ENCODE data around the gene TRAPPC6A.

Gene TRAPPC6A

DNA sequence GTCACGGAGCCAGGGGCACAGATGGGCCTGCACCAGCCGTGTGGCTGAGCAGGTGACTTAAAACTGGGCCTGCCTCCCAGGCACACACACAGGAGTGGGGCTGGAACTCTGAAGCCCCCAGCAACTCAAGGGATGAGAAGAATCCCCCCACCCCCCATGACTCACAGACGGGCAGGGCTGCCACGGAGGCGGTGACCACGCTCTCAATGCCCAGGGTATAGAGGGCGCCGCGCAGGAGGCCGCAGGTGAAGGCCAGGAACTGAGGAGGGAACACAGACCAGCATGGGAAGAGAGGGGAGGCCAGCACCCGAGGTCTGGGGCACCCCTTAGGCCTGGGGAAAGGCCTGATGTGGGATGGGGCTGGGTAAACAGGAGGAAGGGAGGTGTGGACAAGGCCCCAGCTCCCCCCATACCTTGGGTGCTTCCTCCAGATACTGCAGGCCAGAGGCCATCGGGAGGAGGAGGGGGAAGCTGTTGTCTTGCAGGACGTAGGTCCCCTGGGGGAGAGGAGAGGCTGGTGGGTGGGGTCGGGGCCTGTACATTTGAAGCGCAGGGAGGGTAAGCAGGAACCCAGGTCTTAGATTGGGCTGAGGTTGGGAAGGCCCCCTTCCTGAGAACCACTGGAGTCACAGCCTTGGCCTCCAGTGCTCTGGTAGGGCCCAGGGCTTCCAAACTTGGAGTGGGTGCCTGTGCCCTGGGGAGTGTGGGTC, 14.1 kb downstream of the TRAPPC6A start:
- no peak for DNase-seq (ENCODE audit: low read depth)

DNA sequence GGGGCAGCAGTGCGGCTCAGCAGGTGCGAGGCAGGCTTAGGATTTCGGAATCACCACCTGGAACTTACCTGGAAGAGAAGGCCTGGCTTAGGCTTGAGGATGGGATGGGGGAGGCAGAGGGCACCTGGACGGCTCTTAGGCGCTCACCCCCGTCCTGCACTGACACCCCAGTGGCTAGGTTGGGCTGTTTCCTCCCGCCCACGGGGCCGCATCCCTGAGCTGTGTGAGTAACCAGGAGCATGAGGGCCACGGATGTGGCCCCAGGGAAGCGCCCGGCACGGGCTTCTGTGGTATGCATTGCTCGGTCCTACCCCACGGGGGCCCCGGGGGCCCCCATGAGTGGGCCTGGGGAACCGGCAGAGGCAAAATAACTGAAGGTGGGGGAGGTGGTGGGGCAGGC, 14.9 kb downstream of the TRAPPC6A start:
- DNase-seq (ENCODE audit: low read depth): no peak

DNA sequence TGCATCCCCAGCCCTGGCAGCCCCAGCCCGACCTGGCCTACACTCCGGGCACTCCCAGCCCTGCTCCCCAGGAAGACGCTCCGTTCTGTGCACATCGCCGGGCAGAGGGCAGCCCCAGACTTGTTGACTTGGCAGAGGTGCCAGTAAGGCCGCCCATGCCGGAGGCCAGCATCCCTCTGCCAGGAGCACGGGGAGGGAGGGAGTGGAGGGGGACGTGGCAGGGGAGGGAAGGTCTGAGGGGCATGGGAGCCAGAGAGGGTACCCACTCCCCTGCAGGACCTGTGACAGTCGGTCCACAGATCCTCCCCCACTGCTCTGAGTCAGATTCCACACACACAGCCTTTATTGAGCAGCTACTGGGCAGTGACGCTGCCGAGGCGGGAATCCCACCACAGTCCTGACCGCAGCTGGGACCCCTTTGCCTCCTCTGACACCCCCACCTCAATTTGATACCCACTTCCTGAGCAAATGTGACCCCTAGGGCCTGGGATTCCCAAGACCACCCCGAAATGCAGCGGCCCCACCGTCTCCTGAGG, 15.4 kb downstream of the TRAPPC6A start:
- DNase-seq (ENCODE audit: low read depth): no peak

DNA sequence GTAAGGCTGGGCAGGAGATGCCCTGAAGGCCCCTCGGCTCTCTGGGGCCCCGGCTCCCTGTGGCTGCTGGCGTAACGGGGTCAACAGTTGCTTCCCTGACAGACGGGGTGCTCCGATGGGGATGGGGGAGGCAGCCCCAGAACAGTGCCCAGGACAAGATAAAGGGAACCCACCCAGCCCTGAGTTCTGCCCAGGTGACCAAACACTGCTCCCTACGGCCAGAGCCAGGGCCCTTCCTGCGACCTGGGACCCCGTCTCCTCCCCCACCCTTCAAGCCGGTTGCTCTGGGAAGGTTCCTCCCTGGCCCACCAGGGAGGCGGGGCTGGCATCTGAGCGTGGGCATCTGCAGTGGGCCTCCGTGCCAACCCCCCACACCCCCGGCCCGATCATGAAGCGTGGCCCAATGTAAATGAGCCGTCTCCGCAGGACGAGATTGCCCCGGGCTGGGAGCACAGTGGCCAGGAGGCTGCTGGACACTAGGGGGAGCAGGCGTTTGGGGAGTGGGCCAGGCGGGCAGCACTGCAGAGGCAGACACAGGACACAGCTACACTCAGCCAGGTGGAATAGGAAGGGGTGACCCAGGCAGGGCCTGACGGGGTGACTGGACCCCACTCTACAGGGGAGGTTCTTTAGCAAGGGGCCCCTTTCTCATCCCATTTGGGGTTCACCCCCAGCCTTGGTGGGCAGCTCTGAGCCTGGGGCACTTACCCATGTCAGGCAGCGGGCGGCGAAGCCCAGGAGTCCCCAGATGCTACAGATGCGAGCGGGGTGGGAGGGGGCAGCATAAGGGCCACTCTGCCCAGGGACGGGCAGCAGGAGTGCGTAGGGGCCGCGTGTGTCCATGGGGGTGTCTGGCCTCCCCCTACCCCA, 16.1 kb downstream of the TRAPPC6A start:
- no peak for DNase-seq (ENCODE audit: low read depth)

DNA sequence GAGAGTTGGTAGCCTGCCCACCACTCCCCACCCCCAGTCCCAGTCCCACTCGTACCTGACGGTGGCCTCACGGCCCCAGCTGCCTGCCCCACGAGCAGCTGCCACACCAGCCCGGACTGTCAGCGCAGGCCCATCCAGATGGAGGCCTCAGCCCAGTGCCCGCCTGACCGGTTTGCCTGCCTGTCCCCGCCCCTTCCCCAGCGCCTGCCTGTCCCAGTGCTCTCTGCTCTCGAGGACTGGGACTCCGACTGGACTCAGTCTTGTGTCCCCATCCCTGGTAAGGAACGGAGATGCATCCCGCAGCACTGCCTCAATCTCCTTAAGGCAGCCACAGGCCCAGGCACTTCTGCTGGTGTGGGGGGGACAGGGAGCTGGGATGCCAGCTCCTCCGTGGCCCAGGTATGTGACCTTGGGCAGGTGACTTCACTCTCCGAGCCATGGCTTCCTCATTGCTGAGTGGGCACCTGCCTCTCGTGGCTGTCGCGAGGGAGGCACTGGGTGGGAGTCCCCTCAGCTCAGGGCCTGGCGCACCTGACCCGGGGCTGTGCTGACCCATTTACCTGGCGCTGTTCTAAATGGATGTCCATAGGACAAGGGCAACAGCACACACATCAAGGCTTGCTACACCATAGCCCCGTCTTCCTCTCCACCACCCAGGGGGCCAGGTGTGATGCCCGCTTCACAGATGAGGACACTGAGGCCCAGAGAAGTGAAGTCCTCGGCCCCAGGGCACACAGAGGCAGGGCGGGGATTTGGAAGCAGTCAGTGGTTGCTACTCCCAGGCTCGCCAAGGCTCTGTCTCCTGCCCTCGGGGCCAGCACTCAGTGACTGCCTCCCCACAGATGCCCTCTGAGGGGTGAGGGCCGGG, 16.9 kb downstream of the TRAPPC6A start, which contains the start of gene NKPD1:
Gene NKPD1 (minus strand): TSS at position 113 of the 868 bp plus-strand sequence. CDS start 832 bp downstream, outside the sequence.
- DNase-seq (ENCODE audit: low read depth): no peak

DNA sequence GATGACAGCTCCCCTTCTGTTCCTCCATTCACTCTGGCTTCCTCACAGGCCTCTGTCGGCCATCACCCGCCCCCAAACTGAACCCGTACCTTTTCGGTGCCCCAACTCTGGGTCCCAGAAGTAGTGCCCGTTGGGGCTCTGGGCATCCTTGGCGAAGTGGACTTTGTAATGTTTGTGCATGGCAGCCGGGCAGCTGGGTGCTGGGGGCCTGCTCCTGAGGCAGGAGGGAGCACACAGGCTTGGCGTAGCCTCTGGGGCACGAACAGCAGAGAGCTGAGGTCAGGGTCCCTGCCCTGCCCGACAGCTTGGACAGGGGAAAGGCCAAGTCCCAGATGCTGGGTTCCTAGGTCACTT, 18.1 kb downstream of the TRAPPC6A start:
- DNase-seq (ENCODE audit: low read depth): no peak

DNA sequence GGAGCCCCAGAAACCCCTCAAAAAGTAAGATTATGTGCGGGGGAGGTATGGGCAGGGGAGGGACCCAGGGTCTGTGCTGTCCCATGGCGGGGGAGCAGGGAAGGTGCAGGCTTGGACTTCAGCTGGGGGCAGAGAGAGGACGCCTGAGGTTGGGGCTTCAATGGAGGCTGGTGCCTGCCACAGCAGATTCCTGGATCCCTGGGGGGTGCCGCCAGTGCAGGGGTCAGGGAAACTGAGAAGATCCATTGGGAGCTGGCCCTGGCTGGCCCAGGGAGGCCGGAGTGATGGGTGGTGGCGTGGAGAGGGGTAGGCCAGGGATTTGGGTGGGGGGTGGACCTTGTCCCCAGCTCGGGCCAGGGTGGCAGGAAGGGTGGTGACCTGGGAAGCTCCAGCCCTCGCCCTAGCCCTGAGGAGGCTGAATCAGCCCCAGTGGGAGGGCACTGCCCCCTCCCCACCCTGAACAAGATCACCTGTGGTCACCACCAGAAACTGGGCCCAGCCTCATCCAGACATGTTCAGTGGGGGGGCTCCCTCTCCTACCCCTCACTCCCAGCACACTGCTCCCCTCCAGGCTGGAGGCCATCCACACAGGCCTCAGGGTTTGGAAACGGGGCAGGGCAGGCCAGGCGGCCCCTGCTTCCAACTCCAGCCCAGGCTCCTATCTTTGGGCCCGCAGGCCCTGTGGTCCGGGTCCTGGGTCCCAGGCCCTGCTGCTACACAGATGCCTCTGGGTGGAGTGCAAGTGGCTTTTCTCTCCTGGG, 18.6 kb downstream of the TRAPPC6A start:
- DNase-seq (ENCODE audit: low read depth): no peak

DNA sequence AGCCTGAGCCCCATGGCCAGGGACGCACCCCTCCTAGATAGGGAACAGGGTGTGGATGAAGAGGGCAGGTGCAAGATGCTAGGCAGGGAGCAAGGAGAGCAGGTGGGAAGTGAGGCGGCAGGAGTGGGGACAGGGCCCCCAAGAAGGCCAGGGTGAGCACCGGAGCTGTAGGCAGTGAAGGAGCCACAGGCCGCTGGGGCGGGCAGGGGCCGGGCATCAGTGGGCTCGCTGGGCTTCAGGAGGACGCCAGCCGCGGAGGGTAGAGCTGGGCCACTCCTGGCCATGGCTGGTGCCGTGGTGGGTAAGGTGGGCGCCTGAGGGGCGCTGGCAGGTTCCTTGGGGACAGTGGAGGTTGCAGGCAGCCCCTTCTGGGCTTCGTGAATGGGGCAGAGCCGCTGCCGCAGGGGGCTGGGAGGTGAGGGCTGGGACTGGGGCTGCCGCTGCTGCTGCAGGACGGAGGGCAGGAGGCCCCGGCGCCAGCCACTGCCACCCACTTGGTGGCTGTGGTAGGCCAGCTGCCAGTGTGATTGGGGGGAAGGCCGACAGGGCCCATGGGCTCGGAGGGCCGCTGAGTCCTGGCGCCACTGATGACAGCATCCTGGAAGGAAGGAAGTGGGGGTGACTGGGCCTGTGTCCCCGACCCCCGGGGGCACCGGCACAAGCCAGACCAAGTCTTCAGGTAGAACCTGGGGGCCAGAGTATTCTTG, 19.4 kb downstream of the TRAPPC6A start:
- DNase-seq (ENCODE audit: low read depth): no peak

DNA sequence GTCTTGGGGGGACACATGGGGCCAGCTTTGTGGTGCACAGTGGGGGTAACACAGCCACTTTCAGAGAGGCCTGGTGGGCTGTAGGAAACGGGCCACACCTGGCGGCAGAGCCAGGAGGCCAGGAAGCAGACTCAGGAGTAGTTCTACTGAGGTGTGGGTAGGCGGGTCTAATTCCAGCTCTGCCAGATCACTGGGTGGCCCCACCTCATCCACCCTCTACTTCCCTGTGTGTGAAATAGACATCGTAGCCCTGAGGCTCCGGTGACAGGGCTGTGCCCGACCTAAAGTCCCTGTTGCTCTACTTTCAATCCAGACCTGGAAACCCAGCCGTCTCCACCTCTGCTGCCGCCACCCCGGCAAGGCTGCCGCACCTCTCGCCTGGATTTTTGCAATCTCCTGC, 21.3 kb downstream of the TRAPPC6A start:
- no peak for DNase-seq (ENCODE audit: low read depth)

DNA sequence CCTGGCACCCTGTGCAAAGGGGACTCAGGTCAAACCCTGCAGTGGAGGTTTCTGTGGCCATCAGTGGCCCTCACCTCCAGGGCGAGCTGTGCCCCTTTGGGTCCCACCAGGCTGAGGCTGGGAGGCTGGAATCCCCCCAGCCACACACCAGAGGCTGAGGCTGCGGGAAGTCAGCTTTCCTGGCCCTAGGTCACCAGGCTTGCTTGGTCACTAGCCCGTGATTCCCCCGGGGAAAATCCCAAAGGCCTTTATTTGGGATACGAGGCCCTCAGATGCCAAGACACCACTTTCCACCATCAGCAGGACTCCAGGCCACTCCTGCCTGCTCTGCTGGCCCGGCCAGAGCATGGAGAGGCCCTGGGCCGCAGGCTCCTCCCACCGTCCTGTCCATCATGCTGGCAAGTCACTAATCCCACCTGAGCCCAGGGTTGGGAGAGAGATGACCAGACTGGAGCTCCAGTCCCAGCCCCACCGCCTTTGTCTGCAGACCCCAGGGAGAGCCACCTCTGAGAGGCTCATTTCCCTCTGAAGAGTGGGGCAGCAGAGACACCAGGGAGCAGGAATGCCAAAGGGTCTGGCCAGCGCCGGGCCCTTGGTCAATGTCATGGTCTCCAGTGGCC, 21.9 kb downstream of the TRAPPC6A start:
- DNase-seq (ENCODE audit: low read depth): no peak

DNA sequence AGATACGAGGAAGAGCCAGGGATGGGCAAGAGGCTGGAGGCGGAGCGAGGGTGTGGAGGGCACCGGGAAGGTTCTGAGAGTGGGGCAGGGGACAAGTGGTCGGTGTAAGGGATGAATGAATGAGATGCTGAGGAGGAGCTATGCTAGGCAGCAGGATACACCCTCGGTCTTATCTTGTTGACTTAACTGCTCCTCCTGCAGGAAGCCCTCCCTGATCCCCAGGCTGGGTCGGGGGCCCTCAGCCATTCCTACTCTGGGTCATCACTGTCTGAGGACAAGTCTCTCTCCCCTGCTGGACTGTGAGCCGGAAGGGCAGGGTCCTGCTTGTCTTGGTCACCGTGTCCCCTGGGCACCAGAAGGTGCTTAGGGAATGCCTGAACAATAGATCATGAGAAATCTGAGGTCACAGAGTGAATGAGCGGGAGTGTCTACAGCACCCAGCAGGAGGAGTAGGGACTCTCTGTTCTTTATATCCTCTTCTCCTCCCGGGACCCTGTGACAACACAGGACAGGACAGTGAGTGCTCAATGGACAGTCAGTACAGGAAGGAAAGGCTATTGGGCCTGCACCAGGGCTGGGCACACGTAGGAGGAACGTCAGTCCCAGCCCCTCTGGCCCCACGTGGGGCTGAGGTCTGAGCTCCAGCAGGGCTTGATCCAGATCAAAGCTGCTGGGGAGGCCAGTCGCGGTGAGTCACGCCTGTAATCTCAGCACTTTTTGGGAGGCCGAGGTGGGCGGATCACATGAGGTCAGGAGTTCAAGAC, 23.8 kb downstream of the TRAPPC6A start:
- DNase-seq (ENCODE audit: low read depth): no peak

DNA sequence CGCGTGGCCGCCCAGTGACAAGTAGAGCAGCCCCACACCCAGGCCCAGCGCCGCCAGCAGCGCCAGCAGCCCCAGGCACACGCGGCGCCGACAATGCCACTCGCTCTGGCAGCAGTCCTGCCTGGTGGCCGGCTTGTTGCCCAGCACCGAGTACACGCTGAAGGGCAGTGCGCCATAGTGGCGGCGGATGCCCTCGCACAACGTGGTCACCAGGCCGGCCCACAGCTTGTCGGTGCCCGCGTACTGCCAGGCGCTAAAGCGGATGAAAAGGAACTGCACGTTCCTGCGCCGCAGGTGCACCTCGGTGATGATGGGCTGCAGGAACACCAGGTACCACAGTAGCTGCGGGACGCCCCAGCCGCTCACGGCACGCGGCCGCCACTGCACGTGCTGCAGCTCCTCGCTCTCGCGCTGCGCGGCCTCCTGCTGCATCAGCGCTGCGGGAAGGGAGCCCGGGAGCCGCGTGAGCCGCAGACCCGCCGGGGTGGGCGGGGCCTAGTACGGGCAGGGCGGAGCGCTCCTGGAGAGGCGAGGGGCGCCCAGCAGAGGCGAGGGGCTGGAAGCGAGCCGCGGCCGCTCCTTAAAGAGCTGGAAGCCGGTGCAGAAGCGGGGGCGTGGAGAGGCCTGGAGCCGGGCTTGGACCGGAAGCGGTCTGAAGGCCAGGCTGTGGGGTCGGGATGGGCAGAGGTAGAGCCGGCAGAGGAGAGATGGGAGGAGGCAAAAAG, 24.5 kb downstream of the TRAPPC6A start:
- peak; percentile 34 for DNase-seq (ENCODE audit: low read depth)

DNA sequence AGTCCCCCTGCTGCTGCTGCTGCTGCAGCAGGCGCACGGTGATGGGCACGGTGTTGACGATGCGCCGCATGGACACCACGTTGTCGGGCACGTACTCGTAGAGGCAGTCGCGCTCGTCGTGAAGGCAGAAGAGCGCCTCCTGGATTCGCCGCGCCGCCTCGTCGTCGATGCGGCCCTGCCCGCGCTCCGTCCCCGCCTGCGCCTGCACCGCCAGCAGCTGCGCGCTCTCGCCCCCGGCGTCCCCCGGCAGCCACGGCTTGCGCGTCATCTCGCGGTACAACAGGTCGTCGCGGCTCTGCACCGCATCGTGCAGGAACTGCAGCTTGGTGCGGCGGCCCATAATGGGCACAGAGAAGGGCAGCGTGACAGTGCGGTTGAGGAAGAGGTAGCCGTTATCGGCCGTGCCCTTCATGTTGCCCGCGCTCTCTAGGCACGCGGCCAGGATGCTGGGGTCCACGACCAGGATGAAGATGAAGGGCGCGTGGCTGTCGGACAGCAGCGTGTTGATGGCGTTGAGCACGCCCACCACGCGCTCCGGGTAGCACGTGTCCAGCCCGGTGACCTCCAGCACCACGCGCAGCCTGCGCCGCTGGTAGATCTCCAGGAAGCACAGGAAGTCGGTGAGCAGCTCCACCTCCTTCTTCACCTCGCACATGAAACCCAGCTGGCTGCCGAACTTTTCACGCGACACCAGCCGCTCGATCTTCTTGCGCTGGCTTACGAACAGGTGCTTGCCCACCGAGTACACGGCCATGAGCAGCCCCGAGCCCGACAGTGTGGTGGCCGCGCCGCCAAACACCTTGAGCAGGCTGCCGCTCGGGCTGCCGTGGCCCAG, 25.3 kb downstream of the TRAPPC6A start:
- DNase-seq (ENCODE audit: low read depth): peak; percentile 42

DNA sequence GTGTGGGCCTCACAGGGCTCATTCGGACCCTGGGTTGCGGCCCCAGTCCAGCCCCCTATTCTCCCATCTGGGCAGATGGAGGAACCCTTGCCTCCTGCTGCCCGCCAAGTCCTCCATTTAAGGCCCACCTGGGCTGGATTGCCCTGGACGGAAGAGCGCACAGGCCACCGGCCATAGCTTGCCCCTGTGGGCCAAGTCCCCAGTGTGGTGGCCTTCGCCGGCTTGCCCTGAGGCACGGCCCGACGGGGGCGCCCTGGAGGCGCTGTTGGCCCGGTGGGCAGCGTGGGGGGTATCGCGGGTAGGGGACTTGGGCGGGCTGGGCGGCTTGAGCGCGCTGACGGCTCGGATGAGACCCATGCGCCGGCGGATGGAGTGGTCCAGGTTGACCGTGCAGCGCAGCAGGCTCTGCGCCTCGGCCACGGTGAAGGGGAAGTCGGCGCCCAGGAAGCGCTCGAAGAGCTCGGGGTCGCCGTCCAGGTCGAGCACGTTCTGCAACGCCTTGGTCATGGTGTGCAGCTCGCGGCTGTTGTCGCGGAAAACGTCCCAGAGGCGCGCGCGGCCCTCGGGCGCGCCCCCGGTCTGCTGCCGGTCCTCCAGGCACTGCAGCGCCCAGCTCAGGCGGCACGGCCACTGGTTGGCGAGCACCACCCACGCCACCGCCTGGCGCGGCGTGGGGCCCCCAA, 26.1 kb downstream of the TRAPPC6A start:
- DNase-seq (ENCODE audit: low read depth): no peak

DNA sequence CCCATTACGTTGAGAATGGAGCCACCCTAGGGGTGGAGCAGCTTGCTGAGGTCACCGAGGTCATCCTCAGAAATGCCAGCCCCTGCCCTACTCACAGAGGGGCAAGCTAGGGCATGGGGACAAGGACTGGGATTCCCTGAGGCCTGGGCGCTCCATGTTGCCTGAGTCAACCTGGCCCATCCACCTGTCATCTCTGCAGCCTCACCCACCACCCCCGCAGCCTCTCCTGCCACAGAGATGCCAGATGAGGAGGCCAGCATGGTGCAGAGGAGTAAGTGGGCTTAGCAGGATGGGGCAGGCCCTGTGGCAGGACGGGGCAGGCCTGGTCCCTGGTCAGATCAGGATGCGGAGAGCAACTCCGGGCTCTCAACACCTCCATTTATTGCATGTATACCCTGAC, 26.7 kb downstream of the TRAPPC6A start:
- DNase-seq (ENCODE audit: low read depth): no peak

DNA sequence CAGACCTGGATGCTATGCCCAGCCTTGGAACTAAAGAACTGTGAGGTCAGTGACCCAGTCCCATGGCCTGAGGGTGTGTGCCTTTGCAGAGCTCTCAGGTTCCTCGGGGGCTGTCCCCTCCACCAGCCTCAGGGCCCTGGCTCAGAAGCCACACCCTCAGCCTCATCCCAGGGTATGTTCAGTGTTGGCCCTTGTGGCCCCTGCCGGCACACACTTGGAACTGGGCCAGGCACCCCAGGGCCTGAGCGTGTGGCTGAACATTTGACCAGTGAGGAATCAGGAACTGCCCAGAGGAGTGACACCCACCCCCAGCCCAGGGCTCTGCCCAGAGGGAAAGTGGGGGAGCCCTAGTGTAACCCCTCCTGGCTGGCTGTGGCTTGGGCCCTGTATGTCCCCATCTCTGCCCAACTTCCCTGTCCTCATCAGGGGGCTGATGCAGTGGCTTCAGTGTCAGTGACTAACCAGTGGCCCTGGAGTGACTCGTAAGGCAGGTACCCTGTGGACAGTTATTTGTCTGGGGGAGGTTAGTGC, 27.2 kb downstream of the TRAPPC6A start:
- DNase-seq (ENCODE audit: low read depth): no peak

DNA sequence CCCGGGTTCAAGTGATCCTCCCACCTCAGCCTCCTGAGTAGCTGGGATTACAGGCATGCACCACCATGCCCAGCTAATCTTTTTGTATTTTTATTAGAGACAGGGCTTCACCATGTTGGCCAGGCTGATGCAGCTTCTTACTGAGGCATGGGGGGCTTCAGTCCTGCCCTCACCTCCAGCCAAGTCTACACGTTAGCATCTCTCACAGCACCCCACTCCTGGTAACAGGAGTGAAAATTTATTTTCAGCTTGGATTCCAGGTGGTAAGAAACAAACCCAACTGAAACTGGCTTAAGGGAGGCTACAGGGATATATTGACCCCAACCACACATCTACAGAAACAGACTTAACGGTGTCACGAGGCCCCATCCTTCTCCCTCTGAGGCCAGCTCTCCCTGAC, 27.9 kb downstream of the TRAPPC6A start:
- DNase-seq (ENCODE audit: low read depth): no peak
